ENCODE data around the gene TBX10. TPM values are rescaled to one million over a fixed set of nuclear protein-coding genes. Genes with fewer than 3 reads are reported as not detected.

Gene TBX10
- total RNA-seq, 1 experiment from 2014 or later, result not detected

DNA sequence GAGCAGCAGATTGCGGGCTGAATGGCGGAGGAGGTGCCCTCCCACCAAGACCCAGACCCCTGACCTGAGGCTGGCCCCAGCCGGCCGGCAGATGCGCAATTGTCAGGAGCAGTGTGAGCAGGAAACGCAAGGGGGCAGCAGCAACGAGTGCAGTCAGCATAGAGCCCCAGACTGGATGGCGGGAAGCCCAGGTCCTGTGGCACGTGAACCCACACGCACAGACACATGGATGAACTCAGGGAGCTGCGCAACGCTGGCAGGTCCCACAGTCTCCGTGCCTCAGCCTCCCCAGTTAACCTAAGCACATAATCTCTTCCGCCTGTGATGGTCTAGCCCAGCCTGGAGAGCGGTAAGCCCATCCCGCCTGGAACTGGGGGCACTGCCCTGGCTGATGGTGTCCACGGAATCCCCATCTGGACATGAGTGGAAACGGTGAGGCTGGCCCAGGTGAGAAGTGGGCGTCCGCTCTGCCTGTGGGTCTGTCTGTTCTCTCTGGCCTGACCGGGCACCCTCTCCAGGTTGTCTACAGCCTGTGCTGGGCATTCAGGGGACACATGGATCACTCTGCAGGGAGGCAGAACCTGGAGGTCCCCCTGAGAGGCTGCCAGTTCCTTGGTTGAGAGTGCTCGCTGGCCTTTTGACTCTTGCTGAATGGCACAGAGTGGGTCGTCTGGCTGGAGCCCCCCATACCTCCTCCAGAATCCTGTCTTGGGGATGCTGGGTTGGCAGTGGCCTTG is 626 bp upstream of the TBX10 start:
- H3K4me3 Mint-ChIP-seq, result no peak overlapping the region
- Histone ChIP-seq H4K20me1 (ENCODE audit: control insufficient read depth, insufficient read depth, insufficient read length) (no peaks in the 10 kb centered on the region), H4K8ac (replicated peaks; ENCODE audit: insufficient read length, low read depth, low read length) (no peak overlapping the region), H3K56ac (ENCODE audit: insufficient read length, low read depth, low read length) (no peak overlapping the region), H3K79me2 (ENCODE audit: insufficient read depth, low read length) (no peaks in the 10 kb centered on the region), H3K9ac (ENCODE audit: extremely low read depth, insufficient read length, low read length) (no peak overlapping the region), H3K4me1 (ENCODE audit: insufficient read depth, low read length) (no peaks in the 10 kb centered on the region), H2BK20ac (ENCODE audit: low read depth, low read length, poor library complexity, severe bottlenecking) (no peak overlapping the region), H3K27me3 (ENCODE audit: insufficient read depth, low read length) (peaks cover 7% of the 10 kb centered on the region; the same call in 1 of the 2 replicates), H2BK12ac (ENCODE audit: insufficient read length, low read depth, low read length) (no peak overlapping the region), H2BK15ac (ENCODE audit: low read depth, low read length) (no peak overlapping the region), H2AFZ (ENCODE audit: low read length) (no peak overlapping the region), H3K79me1 (ENCODE audit: insufficient read depth, low read depth, low read length, poor library complexity, severe bottlenecking) (no peaks in the 10 kb centered on the region), H3K23ac (ENCODE audit: insufficient read length, low read depth, low read length) (no peak overlapping the region), H3K14ac (ENCODE audit: insufficient read depth, low read length) (no peak overlapping the region; the same call in 1 of the 2 replicates), H3K9me3 (ENCODE audit: control insufficient read depth, low read depth, low read length) (no peaks in the 10 kb centered on the region), H3K4me2 (ENCODE audit: insufficient read depth, insufficient read length, low read length) (no peak overlapping the region), H2AK5ac (ENCODE audit: insufficient read length, low read length) (no peak overlapping the region), H3K18ac (ENCODE audit: insufficient read length, low read depth, low read length) (no peak overlapping the region), H3K4ac (ENCODE audit: low read depth, low read length) (no peak overlapping the region), H2BK5ac (ENCODE audit: insufficient read length, low read length) (no peak overlapping the region), H3T11ph (ENCODE audit: low read length) (no peak overlapping the region), H3K27ac (ENCODE audit: insufficient read length, low read depth, low read length) (no peak overlapping the region), H4K5ac (ENCODE audit: insufficient read length, low read depth, low read length) (no peak overlapping the region), H3K23me2 (ENCODE audit: insufficient read length, low read depth, low read length, poor library complexity, severe bottlenecking) (no peaks in the 10 kb centered on the region), H4K91ac (ENCODE audit: insufficient read length, low read depth, low read length) (no peak overlapping the region), H2BK120ac (ENCODE audit: low read depth, low read length, poor library complexity, severe bottlenecking) (no peak overlapping the region)
- H3K36me3 Mint-ChIP-seq (ENCODE audit: insufficient read depth in 1 of 3, low read depth in 3 of 3), result no peaks in the 10 kb centered on the region; a peak in 1 of 7 replicates
- DNase-seq, result peak; percentile 84
- peaks cover 0 to 4% of the 10 kb centered on the region in 2 experiments; a peak in 2 of 5 replicates for H3K9me3 Mint-ChIP-seq
- H3K27me3 Mint-ChIP-seq (ENCODE audit: low read depth), result peaks cover 52% of the 10 kb centered on the region
- TF ChIP-seq, protein P1, sequence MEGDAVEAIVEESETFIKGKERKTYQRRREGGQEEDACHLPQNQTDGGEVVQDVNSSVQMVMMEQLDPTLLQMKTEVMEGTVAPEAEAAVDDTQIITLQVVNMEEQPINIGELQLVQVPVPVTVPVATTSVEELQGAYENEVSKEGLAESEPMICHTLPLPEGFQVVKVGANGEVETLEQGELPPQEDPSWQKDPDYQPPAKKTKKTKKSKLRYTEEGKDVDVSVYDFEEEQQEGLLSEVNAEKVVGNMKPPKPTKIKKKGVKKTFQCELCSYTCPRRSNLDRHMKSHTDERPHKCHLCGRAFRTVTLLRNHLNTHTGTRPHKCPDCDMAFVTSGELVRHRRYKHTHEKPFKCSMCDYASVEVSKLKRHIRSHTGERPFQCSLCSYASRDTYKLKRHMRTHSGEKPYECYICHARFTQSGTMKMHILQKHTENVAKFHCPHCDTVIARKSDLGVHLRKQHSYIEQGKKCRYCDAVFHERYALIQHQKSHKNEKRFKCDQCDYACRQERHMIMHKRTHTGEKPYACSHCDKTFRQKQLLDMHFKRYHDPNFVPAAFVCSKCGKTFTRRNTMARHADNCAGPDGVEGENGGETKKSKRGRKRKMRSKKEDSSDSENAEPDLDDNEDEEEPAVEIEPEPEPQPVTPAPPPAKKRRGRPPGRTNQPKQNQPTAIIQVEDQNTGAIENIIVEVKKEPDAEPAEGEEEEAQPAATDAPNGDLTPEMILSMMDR (conservative IDR thresholded peaks at IDR 0.05), result peak; percentile 84
- H3K27ac Mint-ChIP-seq, result no peak overlapping the region; a peak in 1 of 7 replicates
- WGBS (ENCODE audit: extremely low coverage, insufficient read length, low lambda C conversion rate), result no CpG with 5 or more reads among the region's 23 CpGs
- H3K4me1 Mint-ChIP-seq, result peaks cover 6 to 9% of the 10 kb centered on the region in 2 experiments; a peak in 3 of 4 replicates

Measured in H9 (cell line).